NCI-H226 (cell line): Measurements from ENCODE around the gene BCORL1.

Experiments used
- DNase-seq: peaks from one replicate; pipeline ENCODE4 v3.0.0-alpha.2; 2015

The BCORL1 gene, protein sequence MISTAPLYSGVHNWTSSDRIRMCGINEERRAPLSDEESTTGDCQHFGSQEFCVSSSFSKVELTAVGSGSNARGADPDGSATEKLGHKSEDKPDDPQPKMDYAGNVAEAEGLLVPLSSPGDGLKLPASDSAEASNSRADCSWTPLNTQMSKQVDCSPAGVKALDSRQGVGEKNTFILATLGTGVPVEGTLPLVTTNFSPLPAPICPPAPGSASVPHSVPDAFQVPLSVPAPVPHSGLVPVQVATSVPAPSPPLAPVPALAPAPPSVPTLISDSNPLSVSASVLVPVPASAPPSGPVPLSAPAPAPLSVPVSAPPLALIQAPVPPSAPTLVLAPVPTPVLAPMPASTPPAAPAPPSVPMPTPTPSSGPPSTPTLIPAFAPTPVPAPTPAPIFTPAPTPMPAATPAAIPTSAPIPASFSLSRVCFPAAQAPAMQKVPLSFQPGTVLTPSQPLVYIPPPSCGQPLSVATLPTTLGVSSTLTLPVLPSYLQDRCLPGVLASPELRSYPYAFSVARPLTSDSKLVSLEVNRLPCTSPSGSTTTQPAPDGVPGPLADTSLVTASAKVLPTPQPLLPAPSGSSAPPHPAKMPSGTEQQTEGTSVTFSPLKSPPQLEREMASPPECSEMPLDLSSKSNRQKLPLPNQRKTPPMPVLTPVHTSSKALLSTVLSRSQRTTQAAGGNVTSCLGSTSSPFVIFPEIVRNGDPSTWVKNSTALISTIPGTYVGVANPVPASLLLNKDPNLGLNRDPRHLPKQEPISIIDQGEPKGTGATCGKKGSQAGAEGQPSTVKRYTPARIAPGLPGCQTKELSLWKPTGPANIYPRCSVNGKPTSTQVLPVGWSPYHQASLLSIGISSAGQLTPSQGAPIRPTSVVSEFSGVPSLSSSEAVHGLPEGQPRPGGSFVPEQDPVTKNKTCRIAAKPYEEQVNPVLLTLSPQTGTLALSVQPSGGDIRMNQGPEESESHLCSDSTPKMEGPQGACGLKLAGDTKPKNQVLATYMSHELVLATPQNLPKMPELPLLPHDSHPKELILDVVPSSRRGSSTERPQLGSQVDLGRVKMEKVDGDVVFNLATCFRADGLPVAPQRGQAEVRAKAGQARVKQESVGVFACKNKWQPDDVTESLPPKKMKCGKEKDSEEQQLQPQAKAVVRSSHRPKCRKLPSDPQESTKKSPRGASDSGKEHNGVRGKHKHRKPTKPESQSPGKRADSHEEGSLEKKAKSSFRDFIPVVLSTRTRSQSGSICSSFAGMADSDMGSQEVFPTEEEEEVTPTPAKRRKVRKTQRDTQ (N-terminal part only)

DNA sequence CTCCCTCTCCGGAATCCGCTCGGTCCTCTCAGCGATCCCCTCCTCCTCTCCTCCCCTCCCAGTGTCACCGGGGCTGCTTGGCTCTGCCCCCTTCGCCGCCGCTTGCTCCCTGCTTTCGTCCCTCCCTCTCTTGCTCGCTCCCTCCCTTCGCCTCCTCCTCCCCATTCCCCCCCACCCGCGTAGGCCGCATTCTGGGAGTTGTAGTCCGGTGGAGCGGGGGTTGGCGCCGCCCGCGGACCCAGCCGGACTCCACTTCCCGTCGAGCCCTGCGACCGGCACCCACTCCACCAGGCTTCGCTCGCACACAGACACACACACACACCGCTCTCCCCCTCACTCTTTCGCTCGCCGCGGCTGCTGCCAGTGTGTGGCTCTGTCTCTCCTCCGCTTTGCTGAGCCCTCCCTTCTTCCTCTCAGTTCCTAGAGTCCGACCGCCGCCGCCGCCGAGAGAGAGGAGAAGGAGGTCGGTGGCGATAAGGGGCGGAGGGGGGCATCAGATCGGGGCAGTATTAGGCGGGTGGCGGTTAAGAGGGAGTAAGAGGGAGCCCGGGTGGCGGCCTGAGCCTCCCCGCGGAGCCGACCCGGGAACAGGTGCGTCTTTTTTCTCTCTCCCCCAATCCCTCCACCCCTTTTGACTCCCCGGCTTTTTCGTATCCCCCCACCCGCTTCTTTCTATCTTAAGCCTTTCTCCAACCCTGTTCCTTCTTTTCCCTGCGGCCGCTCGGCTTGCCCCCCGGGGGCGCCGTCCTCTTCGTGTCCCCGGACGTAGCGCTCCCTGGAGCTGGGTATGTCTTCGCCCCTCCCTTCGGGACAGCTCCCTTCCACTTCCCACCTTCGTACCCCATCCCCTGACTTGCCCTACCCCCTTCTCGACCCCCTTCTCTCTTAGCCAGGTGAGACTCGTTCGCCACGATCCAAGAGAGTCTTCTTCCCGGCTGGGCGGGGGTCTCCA lies at the start of gene BCORL1:
TSS of gene BCORL1 (plus strand) at position 336 of the 952 bp plus-strand sequence. CDS start 22,597 bp downstream, outside the sequence.
- DNase-seq = peak; percentile 80

DNA sequence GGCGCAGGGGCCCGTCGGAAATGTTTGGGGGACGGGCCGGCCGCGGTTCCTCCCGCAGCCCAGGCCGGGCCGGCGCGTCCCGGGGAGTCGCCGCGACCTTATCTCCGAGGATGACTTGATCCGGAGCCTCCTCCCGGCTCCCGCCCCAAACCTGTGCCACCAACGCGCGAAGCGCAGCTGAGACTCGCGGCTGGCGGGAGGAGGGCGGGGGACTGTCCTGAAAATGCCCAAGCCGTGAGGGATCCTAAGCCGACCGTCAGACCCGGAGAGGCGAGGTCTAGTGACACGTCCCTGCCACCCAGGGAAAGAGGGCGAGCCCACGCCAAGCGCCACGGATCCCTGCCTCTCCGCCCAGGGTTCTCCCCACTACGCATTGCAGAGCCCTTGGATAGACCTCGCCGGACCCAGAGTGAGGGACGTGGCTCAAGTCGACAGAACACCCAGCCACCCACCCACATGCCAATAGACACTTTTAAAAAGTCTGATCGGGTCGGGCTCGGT lies 49.6 kb upstream of the BCORL1 start:
- no peak for DNase-seq

DNA sequence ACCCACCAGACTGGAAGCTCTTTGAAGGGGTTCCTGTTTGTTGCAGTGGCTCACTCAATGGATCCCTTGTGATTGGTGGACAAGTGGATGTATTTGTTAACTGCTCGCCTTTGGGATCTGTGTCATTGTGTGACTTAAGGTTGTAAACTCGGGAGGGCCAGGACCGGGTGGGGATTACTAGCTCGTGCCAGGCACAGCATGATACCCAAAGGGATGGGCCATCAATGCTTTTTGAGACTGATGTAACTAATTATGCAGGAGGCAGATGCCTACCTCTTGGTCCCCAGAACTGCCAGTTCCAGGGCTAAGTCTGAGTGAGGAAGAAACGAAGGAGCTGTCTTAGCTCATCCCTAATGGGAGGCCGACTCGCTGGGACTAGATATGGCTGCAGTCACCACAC lies 48.7 kb upstream of the BCORL1 start:
- DNase-seq = no peak

DNA sequence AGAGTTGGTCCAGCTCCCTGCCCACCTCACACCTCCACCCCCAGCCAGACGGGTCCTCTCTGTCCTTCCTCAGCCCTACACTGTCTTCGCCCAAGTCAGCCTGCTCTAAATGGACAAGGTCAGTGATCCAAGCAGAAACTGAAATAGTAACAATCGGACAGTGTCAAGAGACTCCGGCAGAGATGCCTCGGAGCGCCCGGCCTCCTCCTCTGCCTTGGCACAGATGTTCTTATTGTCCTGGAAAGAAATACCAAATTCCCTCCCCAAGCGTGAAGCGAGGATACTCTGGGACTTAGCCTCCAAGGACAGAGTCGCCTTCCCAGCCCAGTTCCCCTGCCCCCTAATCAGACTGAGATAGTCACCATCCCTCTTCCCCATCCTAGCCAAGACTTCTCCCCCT lies 48.0 kb upstream of the BCORL1 start:
- DNase-seq = no peak

DNA sequence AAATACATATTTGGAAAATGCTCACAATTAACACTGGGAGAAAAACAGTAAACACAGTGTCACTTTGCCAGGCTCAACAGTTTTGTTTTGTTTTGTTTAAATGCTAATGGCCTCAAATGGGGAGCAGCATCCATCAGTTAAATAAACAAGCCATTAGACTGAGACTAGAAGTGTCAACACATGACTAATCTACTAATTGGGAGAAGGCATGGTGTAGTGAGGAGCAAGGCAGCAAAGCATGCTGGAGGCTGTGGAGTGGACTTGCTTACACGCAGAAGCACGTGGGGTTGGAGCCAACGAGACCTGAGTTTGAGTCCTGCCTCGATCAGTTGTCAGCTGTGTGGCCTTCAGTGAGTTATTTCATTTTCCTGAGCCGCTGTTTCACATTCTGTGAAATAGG lies 47.5 kb upstream of the BCORL1 start:
- no peak for DNase-seq

DNA sequence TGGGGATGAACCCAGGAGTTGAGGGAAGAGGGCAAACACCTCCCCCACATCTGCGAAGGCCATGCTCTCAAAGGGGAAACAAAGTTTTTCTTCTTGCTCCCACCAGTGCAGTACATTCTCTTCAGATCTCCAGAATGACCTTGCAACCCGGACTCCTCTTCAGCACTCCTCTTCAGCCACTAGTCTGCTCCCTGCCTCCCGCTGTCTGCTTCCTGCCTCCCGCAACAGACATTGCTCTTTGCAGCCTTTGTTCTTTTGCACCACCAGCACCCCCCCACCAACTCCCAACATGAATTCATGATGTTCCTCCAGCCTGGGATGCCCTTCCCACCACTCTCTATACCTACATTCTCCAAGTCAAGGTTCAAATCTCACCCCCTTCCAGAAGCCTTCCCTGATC lies 44.4 kb upstream of the BCORL1 start:
- no peak for DNase-seq

DNA sequence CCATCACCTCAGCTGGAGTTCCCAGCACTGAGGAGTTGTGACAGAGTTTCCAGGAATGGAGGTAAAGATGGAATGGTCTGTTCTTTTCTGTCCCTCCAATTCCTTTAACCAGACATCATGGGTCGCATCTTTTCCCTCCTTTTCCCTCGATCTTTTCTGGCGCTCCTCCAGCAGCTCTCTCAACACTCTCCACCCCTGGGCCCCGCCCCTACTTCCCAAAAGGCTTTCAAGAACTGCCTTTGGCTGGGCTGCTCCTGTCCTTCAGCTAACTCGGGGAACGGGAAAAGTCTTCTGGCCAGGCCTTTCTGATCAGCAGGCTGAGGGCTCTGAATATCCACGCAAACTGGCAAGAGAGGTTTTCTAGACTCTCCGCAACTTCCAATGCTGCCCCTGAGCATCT lies 42.4 kb upstream of the BCORL1 start:
- no peak for DNase-seq

DNA sequence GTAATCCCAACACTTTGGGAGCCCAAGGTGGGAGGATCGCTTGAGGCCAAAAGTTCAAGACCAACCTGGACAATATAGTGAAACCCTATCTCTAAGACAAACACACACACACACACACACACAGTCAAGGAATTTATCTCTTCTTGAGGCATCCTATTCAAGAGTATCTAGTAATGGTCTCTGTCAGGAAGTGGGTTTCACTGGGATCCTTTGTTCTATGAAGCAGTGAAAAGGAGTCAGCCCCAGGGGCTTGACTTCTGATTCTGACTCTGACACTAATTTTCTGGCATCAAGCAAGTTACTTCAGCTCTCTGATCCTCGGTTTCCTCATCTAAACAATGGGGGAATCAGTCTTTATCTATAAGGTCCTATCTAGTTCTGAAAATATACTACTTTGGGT lies 41.7 kb upstream of the BCORL1 start:
- DNase-seq = no peak

DNA sequence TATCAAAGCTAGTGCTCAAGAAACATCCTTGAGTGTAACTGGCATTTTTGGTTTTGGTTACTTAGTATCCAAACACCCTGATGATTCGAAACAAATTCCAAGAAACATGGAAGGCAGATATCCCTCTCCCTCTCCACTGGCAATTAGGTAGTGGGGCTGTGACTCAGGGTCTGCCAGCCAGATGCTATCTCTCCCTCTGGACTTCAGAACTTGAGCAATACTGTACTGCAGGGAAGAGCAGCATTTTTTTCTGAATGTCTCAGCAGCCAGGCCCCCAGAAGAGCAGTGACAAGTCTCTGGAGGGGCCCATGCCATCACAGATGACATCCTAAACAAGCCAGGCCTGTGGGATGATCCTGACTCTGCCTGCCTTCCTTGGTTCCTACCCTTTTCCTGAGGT lies 37.3 kb upstream of the BCORL1 start:
- peak; percentile 8 for DNase-seq

DNA sequence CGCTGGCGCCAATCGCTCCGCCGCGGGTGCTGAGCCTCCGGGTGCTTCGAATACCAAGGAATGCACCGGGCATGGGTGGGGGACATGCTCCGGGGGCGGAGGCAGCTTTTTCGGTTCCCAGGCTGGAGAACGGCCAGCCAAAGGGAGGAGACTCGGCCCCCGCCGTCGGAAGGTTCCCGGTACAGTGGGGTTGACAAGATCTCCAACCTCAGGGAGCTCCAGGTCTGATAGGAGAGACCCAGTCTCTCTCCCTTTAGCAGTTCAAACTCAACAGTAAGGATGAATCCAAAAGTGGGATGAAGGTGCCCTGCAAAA lies 29.1 kb upstream of the BCORL1 start:
- DNase-seq = no peak

DNA sequence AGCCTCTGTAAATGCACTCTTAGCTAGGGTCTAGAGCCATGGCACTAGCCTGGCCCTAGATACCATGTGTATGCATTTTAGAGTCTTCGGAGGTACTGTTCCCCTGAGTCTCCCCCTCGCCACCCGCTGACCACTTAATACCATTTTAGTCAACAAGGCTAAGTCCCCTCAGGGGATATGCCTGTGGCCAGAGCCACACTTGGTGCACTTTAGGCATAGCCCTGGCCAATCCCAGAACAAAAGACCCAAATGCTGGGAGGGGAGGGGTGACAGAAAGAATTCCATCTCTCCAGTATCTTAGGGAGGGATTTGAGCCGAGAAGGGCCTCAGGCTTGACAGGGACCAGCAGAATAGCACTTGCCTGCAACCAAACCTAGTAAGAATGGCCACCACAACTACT lies 28.6 kb upstream of the BCORL1 start:
- DNase-seq = no peak

DNA sequence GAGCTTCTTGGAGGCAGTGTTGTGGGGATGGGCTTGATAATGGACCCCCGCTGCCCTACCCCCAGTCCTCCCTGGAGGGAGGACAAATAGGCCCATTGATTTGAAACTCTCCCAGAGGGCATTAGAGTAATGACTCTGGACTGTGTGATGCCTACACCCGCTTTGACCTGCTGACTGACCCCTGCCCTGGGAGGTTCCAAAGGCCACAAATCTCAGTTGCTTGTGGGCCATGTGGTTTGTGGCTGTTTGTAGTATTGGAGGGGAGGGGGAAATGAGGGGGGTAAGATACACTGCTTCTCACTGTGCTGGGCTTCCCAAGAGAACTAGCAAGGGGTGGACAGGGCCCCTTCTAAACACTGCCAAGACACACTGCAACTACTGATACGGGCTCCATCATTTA lies 27.6 kb upstream of the BCORL1 start:
- DNase-seq = no peak

DNA sequence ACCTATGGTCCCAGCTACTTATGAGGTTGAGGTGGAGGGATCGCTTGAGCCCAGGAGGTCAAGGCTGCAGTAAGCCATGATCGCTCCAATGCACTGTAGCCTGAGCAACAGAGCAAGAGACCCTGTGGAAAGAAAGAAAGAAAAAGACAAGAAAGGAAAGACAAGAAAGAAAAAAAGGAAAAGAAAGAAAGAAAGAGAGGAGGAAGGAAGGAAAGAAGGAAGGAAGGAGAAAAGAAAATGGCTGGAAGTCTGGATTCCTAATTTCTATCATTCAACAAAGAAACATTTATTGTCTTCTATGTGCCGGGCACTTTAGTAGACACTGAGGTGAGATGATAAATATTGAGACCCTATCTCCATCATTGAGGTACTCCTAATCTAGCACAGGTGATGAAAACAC lies 26.8 kb upstream of the BCORL1 start:
- no peak for DNase-seq

DNA sequence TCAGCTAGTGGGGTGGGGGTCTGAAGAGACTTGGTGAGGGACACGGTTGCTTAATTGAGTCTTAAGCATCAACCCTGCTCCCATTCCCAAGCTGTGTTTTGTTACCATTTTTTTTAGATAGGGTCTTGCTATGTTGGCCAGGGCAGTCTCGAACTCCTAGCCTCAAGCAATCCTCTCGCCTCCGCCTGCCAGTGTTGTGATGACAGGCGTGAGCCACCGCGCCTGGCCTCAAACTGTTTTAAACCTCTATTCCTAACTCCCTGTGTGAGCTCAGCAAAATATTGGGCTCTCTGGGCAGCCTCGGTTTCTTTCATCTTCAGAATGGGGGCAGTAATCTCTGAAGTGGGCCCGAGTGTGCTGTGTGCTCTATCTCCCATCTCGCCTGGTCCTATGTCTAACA lies 26.3 kb upstream of the BCORL1 start:
- no peak for DNase-seq

DNA sequence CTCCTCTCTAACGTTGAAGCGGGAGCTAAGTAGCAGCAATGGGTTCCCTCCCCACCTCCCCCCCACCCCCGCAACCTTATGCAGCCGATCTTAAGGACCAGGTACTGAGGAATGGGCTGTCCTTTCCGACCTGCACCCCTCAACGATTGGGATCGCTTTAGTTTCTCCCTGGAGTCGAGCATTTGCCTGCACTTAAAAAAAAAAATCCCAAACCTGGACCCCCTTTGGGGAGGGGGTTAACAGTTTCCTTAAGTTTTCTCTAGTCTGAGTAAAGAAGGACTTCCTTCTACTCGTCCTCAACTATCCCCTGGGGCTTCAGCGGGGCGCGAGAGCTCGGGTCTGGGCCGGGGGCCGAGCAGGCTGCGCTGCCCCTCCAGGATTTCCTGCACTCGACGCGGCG lies 25.7 kb upstream of the BCORL1 start:
- DNase-seq = no peak

DNA sequence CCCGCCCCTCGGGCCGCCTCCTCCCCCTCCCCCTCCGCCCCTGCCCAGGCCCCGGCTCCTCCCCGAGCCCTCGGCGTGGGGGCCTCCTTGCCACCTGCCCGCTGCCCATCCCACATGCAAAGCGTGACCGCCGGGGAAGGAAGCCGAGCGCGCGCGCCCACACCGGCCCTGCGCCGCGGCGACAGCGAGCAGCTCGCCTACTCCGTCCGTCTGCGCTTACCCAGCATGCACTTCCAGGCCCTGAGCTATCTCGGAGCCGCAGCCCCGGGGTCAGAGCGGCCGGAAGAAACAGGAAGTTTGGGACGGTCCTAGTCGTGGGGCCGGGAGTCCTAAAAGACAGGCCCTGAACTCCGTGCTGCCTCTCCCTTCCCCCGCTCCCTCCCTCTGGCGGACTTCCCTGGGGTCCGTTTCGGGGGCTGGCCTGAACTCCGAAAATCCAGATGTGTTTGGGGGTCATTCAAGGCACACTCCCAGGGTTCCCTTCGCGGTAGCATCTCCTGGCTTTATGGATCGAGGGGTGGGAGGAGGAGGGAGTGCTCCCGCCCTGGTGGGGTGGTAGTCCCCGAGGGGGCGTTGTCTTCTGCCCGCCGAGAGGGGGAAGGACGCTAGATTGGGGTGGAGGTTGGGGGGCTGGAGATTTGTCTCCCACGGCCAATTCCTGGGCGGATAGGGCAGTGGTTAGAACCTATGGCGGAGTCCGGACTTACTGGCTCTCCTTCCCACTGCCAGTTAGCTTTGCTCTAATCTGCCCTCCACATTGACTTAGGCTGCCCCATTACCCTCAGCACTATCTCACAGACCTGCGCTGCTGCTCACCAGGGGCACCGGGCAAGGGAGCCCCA lies 25.0 kb upstream of the BCORL1 start:
- DNase-seq = peak; percentile 33

DNA sequence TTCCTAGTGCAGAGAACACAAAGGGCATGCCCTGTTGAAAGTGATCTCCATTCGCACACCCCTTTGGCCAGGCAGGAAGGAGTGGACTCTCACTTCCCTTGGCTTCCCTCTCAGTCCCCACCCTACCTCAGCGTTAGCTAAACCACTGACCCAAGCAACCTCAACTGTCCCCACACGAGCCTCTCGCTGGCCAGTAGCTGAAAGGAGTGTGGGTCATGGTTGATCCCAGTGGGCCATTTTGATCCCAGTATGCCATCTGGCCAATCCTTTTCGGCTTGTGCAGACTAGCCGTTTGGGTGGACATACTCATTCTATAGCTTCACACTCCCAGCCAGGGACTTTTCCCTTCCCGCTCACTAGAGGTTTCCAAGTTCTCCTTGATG lies 24.4 kb upstream of the BCORL1 start:
- DNase-seq = no peak

DNA sequence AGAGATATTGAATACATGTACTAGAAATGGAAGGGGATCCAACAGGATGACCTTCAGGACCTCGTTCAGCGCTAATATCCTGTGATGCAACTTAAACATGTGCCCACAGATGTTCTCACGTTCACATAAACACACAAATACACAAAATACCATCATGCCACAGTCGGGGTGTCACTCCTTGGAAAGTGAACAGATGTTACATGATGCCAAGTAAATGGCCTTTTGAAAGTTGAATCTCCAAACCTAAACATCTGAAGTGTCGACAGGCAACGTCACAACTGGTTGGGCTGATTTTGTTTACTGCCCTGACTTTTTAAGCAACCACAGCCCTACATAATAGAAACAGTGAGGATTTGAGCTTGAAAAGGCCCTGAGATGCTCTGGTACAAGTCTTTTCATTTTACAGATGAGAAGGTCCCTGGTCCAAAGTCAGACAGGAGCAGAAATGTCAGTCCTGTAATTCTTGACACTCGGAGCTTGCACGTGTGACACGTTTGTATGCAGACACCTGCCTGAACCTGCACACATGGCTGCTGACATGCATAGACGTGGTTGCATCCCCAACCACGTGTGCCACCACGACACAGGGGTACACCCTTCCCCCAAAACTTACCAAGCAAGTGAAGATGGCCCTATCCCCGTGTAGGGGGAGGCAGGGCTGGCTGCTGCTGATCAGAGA lies 23.5 kb upstream of the BCORL1 start:
- no peak for DNase-seq

DNA sequence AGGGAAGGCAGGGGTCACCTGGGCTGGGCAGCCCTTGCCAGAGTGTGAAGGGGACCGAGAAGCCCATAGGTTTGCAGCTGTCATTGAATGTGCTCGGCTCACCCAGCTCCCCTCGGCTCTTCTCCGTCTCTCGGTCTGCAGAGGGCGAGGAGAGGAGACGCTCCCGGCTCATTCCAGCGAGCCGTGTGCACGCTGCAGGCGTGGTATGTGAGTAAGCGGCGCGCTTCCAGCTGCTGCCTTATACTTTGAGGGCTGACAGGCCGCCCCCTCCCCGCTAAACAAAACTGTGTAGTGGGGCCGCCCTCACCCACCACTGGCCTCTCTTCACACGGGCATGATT lies 23.0 kb upstream of the BCORL1 start:
- DNase-seq = no peak

DNA sequence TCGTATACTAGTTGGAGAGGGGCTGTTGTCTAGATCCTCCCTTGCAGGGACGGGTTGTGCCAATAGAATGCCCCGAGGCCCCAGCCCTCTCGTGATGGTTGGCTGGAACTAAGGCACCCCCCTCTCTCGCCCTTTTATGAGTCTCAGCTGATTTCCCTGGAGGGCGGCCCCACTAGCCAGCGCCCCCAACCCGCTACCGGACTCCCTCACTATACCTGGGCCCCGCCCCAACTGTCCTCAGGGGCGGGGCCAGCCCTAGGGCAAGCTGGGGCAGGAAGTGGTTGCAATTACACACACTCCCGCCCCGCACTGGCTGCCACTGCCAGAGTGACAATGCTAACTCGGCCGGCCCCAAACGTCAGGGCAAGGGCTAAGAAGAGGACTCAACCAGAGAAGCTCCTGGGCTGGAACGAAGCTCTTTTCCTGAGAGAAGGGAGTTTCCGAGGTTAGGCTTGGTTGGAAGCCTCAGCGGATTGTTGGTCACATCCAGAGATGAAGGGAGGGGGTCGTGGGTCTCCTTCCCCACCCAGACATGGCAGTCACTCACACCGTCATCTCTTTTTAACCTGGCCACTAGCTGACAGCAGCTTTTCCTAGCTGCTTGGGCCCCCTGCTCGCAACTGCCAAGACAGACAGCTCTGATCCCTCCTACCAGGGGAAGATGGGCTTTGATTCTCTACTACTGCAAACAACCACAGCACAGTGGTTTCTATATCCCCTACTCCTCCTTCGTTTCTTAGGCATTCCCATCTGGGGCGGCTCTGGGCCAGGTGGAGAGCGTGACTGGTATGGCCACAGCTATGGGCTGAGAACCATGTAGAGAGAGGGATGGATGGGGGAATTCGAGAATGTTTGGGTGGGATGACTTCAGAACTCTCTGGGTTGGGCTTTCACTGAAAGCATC lies 21.0 kb upstream of the BCORL1 start:
- DNase-seq = no peak
